ENCODE results near the gene CHDH. TPM values are rescaled to one million over a fixed set of nuclear protein-coding genes. Genes with fewer than 3 reads are reported as not detected.

The CHDH gene
- total RNA-seq, 1 donor from 2014 or later, result 3.7 TPM

GRCh38 chr3:53888232-53888631, 42.0 kb upstream of the CHDH start:
- TF ChIP-seq, protein P1, sequence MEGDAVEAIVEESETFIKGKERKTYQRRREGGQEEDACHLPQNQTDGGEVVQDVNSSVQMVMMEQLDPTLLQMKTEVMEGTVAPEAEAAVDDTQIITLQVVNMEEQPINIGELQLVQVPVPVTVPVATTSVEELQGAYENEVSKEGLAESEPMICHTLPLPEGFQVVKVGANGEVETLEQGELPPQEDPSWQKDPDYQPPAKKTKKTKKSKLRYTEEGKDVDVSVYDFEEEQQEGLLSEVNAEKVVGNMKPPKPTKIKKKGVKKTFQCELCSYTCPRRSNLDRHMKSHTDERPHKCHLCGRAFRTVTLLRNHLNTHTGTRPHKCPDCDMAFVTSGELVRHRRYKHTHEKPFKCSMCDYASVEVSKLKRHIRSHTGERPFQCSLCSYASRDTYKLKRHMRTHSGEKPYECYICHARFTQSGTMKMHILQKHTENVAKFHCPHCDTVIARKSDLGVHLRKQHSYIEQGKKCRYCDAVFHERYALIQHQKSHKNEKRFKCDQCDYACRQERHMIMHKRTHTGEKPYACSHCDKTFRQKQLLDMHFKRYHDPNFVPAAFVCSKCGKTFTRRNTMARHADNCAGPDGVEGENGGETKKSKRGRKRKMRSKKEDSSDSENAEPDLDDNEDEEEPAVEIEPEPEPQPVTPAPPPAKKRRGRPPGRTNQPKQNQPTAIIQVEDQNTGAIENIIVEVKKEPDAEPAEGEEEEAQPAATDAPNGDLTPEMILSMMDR (IDR thresholded peaks at IDR 0.05; ENCODE audit: borderline replicate concordance), result no peak
- intact Hi-C loops (cut with micrococcal nuclease), result no loop called here
- Histone ChIP-seq H3K9me3 (replicated peaks) (no peaks in the 10 kb centered on the region), H3K27ac (replicated peaks) (no peak overlapping the region), H3K4me1 (peaks cover 46% of the 10 kb centered on the region), H3K36me3 (peaks cover 51% of the 10 kb centered on the region), H3K27me3 (ENCODE audit: low read depth) (no peaks in the 10 kb centered on the region), H3K4me3 (no peak overlapping the region)
- no peak for DNase-seq

DNA sequence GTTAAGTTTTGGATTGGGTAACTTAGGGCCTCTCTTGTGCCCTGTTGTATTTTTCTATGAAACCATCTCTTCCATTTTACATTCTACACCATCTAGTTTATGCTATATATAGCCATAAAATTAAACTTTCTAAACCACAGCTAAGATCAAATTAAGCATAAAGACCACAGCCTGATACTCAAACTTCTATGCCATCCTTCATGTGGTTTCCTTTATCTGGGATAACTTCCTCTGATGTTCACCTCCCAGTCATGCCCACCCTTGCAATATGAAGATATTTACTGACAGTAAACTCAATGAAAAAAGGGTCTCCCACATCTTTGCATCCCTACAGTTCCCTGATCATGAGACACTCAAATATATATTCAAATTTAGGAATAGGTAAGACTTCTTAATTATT, 41.2 kb upstream of the CHDH start:
- TF ChIP-seq, protein P1 (IDR thresholded peaks at IDR 0.05; ENCODE audit: borderline replicate concordance), result no peak
- H3K27me3 ChIP-seq (ENCODE audit: low read depth), result no peaks in the 10 kb centered on the region
- H3K27ac ChIP-seq (replicated peaks), result no peak overlapping the region
- intact Hi-C loops (cut with micrococcal nuclease), result no loop called here
- peaks cover 51% of the 10 kb centered on the region for H3K36me3 ChIP-seq
- H3K4me3 ChIP-seq, result no peak overlapping the region
- H3K9me3 ChIP-seq (replicated peaks), result no peaks in the 10 kb centered on the region
- no peak for DNase-seq
- H3K4me1 ChIP-seq, result peaks cover 45% of the 10 kb centered on the region

GRCh38 chr3:53885239-53885638, 39.0 kb upstream of the CHDH start:
- Histone ChIP-seq H3K27me3 (ENCODE audit: low read depth) (no peaks in the 10 kb centered on the region), H3K27ac (replicated peaks) (no peak overlapping the region), H3K4me1 (peaks cover 46% of the 10 kb centered on the region), H3K4me3 (no peak overlapping the region), H3K36me3 (peaks cover 51% of the 10 kb centered on the region), H3K9me3 (replicated peaks) (no peaks in the 10 kb centered on the region)
- DNase-seq, result no peak
- intact Hi-C loops (cut with micrococcal nuclease), result no loop called here
- TF ChIP-seq, protein P1 (IDR thresholded peaks at IDR 0.05; ENCODE audit: borderline replicate concordance), result no peak

GRCh38 chr3:53884623-53885022, 38.4 kb upstream of the CHDH start:
- Histone ChIP-seq H3K4me3 (no peak overlapping the region), H3K9me3 (replicated peaks) (no peaks in the 10 kb centered on the region), H3K27me3 (ENCODE audit: low read depth) (no peaks in the 10 kb centered on the region), H3K4me1 (peaks cover 46% of the 10 kb centered on the region), H3K36me3 (peaks cover 54% of the 10 kb centered on the region), H3K27ac (replicated peaks) (no peak overlapping the region)
- no peak for DNase-seq
- TF ChIP-seq, protein P1 (IDR thresholded peaks at IDR 0.05; ENCODE audit: borderline replicate concordance), result no peak
- intact Hi-C loops (cut with micrococcal nuclease), result no loop called here

DNA sequence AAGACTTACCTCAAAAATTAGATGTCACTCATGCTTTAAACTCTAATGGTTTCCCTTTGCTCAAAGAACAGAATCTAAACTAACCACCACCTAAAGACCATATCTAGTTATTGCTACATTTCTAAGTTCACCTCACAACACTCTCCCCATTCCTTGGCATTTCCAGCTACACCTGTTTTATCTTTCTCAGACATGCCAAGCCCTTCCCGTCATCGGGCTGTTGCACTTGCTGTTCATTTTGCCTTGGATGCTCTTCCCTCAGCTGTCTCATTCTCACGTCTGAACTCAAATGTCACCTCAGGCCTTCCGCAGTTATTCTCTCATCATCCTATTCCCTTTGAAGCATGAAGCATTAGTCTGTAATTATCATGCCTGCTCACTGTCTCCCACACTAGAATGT, 36.8 kb upstream of the CHDH start:
- Histone ChIP-seq H3K36me3 (peaks cover 67% of the 10 kb centered on the region), H3K4me1 (peaks cover 34% of the 10 kb centered on the region)
- intact Hi-C loops (cut with micrococcal nuclease), result no loop called here

More for the DNA sequence above, 36.8 kb upstream of the CHDH start:
- TF ChIP-seq, protein P1 (IDR thresholded peaks at IDR 0.05; ENCODE audit: borderline replicate concordance), result no peak
- Histone ChIP-seq H3K27ac (replicated peaks) (no peak overlapping the region), H3K27me3 (ENCODE audit: low read depth) (no peaks in the 10 kb centered on the region), H3K9me3 (replicated peaks) (no peaks in the 10 kb centered on the region), H3K4me3 (no peak overlapping the region)
- DNase-seq, result no peak

Measured in left ventricle myocardium inferior (tissue), 1 donor.